NK-92 treated with Interleukin-12 subunit alpha and Interleukin-12 subunit beta, amount 100 ng/mL, for 24 hours (cell line): Measurements from ENCODE around the gene EYA4.

ENCODE experiments used
- DNase-seq: peaks from one replicate; lab custom pipeline; 2025; lab: John Stamatoyannopoulos, UW

The EYA4 gene

DNA sequence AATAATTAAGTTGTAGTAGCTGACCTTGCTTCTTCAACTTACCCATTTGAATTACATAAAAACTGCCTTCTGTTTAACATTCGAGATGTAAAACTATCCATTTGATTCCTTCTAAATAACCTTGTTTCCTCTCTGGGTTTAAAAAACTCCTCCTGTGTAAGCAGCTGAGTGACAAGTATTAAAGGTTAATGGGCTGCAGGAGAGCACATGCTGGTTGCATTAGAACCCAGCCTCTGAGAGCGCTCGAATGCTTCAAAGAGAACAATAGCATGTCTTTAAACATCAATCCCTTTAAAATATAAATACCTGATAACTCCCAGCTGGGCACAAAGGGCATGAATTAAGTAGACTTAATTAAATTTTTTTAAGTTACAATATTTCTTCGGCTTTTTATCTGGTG, 215.8 kb downstream of the EYA4 start:
- no peak for DNase-seq

GRCh38 chr6:133460101-133460500, 218.9 kb downstream of the EYA4 start:
- DNase-seq, result no peak

DNA sequence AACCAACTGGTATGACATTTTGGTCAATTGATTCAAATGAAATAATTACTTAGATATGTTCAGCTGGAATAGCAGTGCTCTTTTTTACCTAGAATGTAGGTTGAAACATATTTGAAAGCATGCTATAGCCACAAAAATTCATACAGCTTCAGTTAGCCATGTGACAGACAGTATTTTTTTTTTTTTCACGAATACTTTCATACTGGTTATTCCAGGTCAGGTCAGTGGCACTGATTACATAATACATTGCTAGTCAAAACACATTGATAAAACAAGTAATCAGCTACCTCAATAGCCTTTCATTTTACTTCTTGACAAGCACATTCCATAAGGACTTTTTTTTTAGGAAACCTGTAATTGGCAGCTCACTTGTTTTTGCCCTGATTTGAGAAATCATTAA, 222.6 kb downstream of the EYA4 start:
- DNase-seq, result no peak

- no peak for DNase-seq
These were observed 225.5 kb downstream of the EYA4 start for GRCh38 chr6:133466680-133467079.

DNA sequence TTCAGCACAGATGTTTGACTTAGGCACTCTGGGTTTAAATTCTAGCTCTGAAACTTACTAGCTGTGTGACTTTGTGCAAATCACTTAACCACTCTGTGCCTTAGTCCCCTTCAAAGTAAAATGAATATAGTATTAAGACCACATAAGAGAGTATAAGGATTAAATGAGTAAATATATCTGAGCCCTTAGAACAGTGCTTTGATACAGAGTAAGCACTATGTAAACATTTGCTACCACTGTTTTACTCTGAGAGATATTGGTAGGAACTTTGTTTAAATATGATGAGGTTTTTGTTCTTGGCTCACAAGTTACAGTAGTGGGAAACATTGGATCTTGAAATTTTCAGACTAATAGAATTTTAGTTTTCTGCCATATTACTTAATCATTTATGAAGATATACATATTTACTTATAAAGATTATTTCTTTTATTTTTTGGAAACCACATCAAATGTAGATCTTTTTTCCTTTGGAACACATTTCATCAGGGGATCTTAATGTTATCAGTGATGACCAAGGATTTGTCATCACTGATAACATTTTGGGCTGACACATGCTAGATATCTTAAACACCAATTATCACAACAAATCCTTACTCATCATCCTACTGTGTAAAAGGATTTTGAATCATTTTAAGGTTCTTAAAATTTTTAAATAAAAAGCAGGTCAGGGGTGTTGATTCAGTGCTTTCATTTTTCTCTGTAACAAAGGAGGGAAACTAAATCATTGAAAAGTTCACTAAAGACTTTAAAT, 226.2 kb downstream of the EYA4 start:
- no peak for DNase-seq

GRCh38 chr6:133467982-133468380, 226.8 kb downstream of the EYA4 start:
- no peak for DNase-seq

GRCh38 chr6:133468591-133468990, 227.4 kb downstream of the EYA4 start:
- DNase-seq, result no peak

DNA sequence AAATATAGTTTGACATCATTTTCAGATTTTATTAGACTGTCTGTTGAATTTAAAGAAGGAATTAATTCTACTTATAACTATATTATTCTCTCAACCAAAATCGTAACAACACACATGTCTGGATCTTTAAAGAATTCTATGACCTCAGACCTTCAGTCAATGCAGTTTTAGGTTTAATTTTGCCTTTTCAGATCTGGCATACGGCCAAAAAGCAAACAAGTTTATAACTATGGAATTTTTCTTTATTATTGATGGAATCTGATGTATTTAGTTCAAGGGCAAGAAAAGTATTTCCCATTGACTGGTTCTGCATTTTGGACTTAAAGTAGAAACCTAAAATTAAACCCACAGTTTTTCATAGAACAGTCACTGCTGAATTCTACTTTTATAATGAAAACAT, 233.4 kb downstream of the EYA4 start:
- DNase-seq, result no peak

DNA sequence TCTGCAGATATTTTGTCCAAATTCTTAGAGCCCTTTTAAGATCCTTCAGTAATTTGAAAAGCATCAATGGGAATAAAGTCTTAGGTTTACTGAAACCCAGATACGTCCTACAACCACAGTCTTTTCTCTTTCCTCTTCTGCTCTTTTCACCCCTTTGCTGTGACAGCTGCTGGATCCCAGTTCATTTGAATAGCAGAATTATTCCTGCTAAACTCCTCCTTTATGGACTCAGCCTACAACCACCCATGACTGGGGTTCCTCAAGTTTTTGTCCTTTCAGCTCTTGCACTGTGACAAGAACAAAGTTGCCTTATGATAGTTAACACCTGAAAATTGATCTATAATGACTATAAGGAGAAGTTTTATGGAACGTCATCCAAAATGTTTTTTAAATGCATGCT, 237.5 kb downstream of the EYA4 start:
- no peak for DNase-seq

GRCh38 chr6:133487174-133487573, 246.0 kb downstream of the EYA4 start:
- no peak for DNase-seq

DNA sequence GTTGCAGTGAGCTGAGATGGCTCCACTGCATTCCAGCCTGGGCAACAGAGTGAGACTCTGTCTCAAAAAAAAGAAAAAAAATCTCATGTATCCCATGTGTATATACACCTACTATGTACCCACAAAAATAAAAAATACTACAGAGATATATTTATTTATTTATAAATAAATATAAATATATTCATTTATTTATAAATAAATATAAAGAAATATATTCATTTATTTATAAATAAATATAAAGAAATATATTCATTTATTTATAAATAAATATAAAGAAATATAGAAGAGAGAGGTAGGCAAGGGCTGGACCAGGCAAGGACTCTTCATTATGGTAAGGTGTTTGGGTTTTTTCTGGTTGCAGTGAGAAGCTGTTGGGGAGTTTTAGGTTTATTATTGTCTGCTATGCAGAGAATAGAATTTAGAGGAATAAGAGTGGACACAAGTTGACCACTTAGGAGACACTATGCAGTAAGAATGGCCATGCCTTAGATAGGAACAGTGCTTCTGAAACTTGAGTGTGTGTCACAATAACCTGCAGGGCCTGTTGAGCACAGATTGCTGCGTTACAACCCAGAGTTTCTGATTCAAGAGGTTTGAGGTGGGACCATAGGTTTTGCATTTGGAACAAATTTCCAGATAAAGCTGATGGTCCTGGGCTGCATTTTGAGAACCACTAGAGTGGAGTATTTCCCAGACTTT, 254.2 kb downstream of the EYA4 start:
- no peak for DNase-seq

- no peak for DNase-seq
These were observed 258.5 kb downstream of the EYA4 start for GRCh38 chr6:133499662-133500061.

- no peak for DNase-seq
These were observed 260.6 kb downstream of the EYA4 start for GRCh38 chr6:133501675-133502270.

- DNase-seq, result no peak
These were observed 261.5 kb downstream of the EYA4 start for GRCh38 chr6:133502441-133503335.

- DNase-seq, result no peak
These were observed 262.2 kb downstream of the EYA4 start for GRCh38 chr6:133503336-133503729.

DNA sequence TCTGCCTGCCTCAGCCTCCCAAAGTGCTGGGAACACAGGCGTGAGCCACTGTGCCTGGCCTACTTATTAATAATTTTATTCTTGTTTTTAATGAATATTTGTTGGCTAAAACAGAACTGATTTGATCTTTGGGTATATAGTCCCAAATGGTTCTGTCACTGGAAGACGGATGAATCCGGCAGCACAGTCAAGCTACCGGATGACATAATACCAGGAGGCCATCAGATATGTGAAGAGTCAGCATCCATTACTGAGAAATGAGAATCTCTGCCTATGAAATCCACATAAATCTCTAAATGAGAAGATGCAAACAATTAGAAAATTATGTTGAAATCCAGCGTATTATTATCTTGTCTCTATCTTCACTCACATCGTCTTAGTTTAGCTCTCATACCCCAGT, 263.0 kb downstream of the EYA4 start:
- no peak for DNase-seq

DNA sequence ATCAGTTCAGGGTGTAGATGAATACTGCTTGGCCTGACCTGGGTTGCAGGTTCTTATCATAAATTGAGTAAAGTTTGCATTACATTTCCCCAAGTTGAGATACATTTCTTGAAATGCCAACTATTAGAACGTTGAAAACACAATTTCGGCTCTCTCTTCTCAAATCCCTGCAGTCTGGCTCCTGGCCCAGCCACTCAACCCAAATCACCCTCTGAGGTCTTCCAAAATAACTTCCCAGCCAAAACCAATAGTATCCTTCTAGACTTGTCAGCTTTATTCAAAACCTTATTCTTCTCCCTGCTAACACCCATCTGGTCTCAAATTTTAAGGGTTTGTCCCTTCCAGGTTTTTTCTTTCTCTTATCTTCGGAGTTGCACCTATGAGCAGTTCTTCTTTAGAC, 263.6 kb downstream of the EYA4 start:
- no peak for DNase-seq

- DNase-seq, result no peak
These were observed 264.5 kb downstream of the EYA4 start for GRCh38 chr6:133505681-133506080.

- DNase-seq, result no peak
These were observed 271.4 kb downstream of the EYA4 start for GRCh38 chr6:133512410-133513016.

DNA sequence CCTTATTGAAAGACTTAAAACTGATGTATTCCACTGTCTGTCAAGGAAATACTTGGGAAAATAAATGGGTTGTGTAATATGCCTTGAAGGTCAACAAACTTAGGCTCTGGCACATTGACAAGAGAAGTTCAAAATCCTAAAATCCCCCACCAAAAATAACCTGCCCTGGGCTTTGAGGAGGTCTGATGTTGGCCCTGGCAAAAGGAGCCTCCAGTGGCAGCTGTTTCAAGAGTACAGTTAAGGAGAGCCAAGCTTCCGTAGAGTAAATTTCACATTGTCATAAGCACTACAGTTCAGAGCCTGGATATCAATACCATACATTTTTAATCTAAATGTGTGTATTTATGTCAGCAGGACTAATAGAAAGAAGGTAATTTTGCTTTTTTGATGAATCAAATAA, 282.7 kb downstream of the EYA4 start:
- no peak for DNase-seq

- no peak for DNase-seq
These were observed 285.3 kb downstream of the EYA4 start for GRCh38 chr6:133526436-133526835.

- DNase-seq, result no peak
These were observed 287.4 kb downstream of the EYA4 start for GRCh38 chr6:133528566-133528965.
